Effector memory CD4-positive, alpha-beta T cell (primary cell): ENCODE results near the gene C20orf202.

Experiments
- DNase-seq, 3 donors: peaks; one replicate each; pipeline ENCODE4 v3.0.0-alpha.2; 2020
- H3K27ac ChIP-seq: 2 replicates; pipeline ENCODE4 v1.7.0; 2013; ENCODE audit warnings: mild to moderate bottlenecking, low read length, moderate library complexity; ENCODE audit not compliant: insufficient read depth, poor library complexity, severe bottlenecking
- H3K27me3 ChIP-seq: replicated peaks from 2 replicates; pipeline ENCODE4 v1.7.0; 2013; ENCODE audit warnings: mild to moderate bottlenecking, low read length; ENCODE audit not compliant: insufficient read depth, control insufficient read depth, poor library complexity, severe bottlenecking
- H3K36me3 ChIP-seq: 2 replicates; pipeline ENCODE4 v1.7.0; 2013; ENCODE audit warnings: mild to moderate bottlenecking, low read length, moderate library complexity; ENCODE audit not compliant: control insufficient read depth, insufficient read depth
- H3K4me1 ChIP-seq: 2 replicates; pipeline ENCODE4 v1.7.0; 2013; ENCODE audit warnings: low read length, mild to moderate bottlenecking; ENCODE audit not compliant: control insufficient read depth, insufficient read depth, poor library complexity, severe bottlenecking
- H3K4me3 ChIP-seq: 2 replicates; pipeline ENCODE4 v1.7.0; 2013; ENCODE audit warnings: low read length, low read depth, mild to moderate bottlenecking; ENCODE audit not compliant: insufficient read depth, poor library complexity, severe bottlenecking
- H3K9me3 ChIP-seq: 2 replicates; pipeline ENCODE4 v1.7.0; 2013; ENCODE audit warnings: mild to moderate bottlenecking, low read length, moderate library complexity; ENCODE audit not compliant: control insufficient read depth

The C20orf202 gene

GRCh38 chr20:1204576-1204975 lies 1.3 kb downstream of the C20orf202 start:
- Histone ChIP-seq H3K27ac (no peak overlapping the region), H3K4me1 (no peaks in the 10 kb centered on the region), H3K36me3 (no peaks in the 10 kb centered on the region), H3K4me3 (no peak overlapping the region), H3K9me3 (no peaks in the 10 kb centered on the region), H3K27me3 (no peaks in the 10 kb centered on the region)
- DNase-seq: no peak

- Histone ChIP-seq H3K9me3 (no peaks in the 10 kb centered on the region), H3K27me3 (no peaks in the 10 kb centered on the region), H3K27ac (no peak overlapping the region), H3K4me3 (no peak overlapping the region), H3K36me3 (no peaks in the 10 kb centered on the region), H3K4me1 (no peaks in the 10 kb centered on the region)
- no peak for DNase-seq
Measured at GRCh38 chr20:1205802-1206201, 2.5 kb downstream of the C20orf202 start.

- Histone ChIP-seq H3K27me3 (no peaks in the 10 kb centered on the region), H3K4me3 (no peak overlapping the region), H3K9me3 (no peaks in the 10 kb centered on the region), H3K4me1 (no peaks in the 10 kb centered on the region), H3K27ac (no peak overlapping the region), H3K36me3 (no peaks in the 10 kb centered on the region)
- no peak for DNase-seq
Measured at GRCh38 chr20:1206366-1207148, 3.3 kb downstream of the C20orf202 start.

GRCh38 chr20:1207293-1207878 lies 4.1 kb downstream of the C20orf202 start:
- Histone ChIP-seq H3K27me3 (no peaks in the 10 kb centered on the region), H3K9me3 (no peaks in the 10 kb centered on the region), H3K27ac (no peak overlapping the region), H3K36me3 (no peaks in the 10 kb centered on the region), H3K4me1 (no peaks in the 10 kb centered on the region), H3K4me3 (no peak overlapping the region)
- no peak for DNase-seq

GRCh38 chr20:1209447-1210387 lies 6.5 kb downstream of the C20orf202 start:
- H3K27me3 ChIP-seq: no peaks in the 10 kb centered on the region

GRCh38 chr20:1210501-1210900 lies 7.2 kb downstream of the C20orf202 start:
- Histone ChIP-seq H3K27ac (no peak overlapping the region), H3K4me3 (no peak overlapping the region), H3K27me3 (no peaks in the 10 kb centered on the region), H3K9me3 (no peaks in the 10 kb centered on the region), H3K36me3 (no peaks in the 10 kb centered on the region), H3K4me1 (peaks cover 2% of the 10 kb centered on the region)
- DNase-seq: no peak

More at GRCh38 chr20:1209447-1210387, 6.5 kb downstream of the C20orf202 start:
- no peak overlapping the region for H3K27ac ChIP-seq
- no peak overlapping the region for H3K4me3 ChIP-seq
- H3K36me3 ChIP-seq: no peaks in the 10 kb centered on the region
- H3K4me1 ChIP-seq: peaks cover 2% of the 10 kb centered on the region
- DNase-seq: no peak
- H3K9me3 ChIP-seq: no peaks in the 10 kb centered on the region

- DNase-seq: no peak
- Histone ChIP-seq H3K4me1 (peaks cover 2% of the 10 kb centered on the region), H3K36me3 (no peaks in the 10 kb centered on the region), H3K27ac (no peak overlapping the region), H3K9me3 (no peaks in the 10 kb centered on the region), H3K27me3 (no peaks in the 10 kb centered on the region), H3K4me3 (no peak overlapping the region)
Measured at GRCh38 chr20:1212023-1212422, 8.8 kb downstream of the C20orf202 start.

- H3K4me3 ChIP-seq: no peak overlapping the region
- H3K27ac ChIP-seq: no peak overlapping the region
- no peaks in the 10 kb centered on the region for H3K36me3 ChIP-seq
- peak; percentile 20 to 44 (median 33) for DNase-seq
- peaks cover 2% of the 10 kb centered on the region for H3K4me1 ChIP-seq
- H3K9me3 ChIP-seq: no peaks in the 10 kb centered on the region
- H3K27me3 ChIP-seq: no peaks in the 10 kb centered on the region
Measured at GRCh38 chr20:1212607-1213396, 9.5 kb downstream of the C20orf202 start.

GRCh38 chr20:1214838-1215261 lies 11.6 kb downstream of the C20orf202 start:
- Histone ChIP-seq H3K4me1 (peaks cover 2% of the 10 kb centered on the region), H3K36me3 (no peaks in the 10 kb centered on the region), H3K4me3 (no peak overlapping the region), H3K27me3 (no peaks in the 10 kb centered on the region), H3K9me3 (no peaks in the 10 kb centered on the region), H3K27ac (no peak overlapping the region)
- no peak for DNase-seq
